Common myeloid progenitor, CD34-positive (primary cell): Measurements from ENCODE around the gene HDAC4.

Experiments used
- CTCF ChIA-PET: fragments of 350-600 bp; sonication (Branson Sonifier 250); formaldehyde crosslinking; loops from one replicate; lab custom pipeline; 2021; ENCODE audit warnings: antibody characterized with exemption; lab: Charles Lee
- POLR2A ChIA-PET: fragments of 350-600 bp; sonication (Branson Sonifier 250); formaldehyde crosslinking; loops from one replicate; lab custom pipeline; 2021; ENCODE audit warnings: antibody characterized with exemption; lab: Charles Lee
- DNase-seq, 3 donors: peaks; one replicate each; pipeline versions ENCODE4 v3.0.0 to v3.0.0-alpha.2; 2013
- H3K27ac ChIP-seq, 2 experiments: 1 replicate in 1 of 2; 2 replicates in 1 of 2; pipeline ENCODE4 v1.7.0; 2013; ENCODE audit warnings: inconsistent platforms in 2 of 2, low read length in 2 of 2, mild to moderate bottlenecking in 2 of 2, low read depth in 1 of 2, moderate library complexity in 1 of 2; ENCODE audit not compliant: severe bottlenecking in 2 of 2, insufficient read depth in 1 of 2, poor library complexity in 1 of 2
- H3K27me3 ChIP-seq, 5 experiments: replicated peaks in 2 of 5; 1 replicate in 3 of 5; 2 replicates in 2 of 5; pipeline versions ENCODE4 v1.6.1 to v1.7.0; 2013; ENCODE audit warnings: low read length in 4 of 5, mild to moderate bottlenecking in 2 of 5, moderate library complexity in 2 of 5, inconsistent platforms in 1 of 5; ENCODE audit not compliant: insufficient read depth in 5 of 5, control insufficient read depth in 4 of 5
- H3K36me3 ChIP-seq, 4 experiments: 1 replicate in 2 of 4; 2 replicates in 2 of 4; pipeline versions ENCODE4 v1.6.1 to v1.7.0; 2013; ENCODE audit warnings: low read length in 3 of 4, control low read depth in 1 of 4, mild to moderate bottlenecking in 1 of 4; ENCODE audit not compliant: control insufficient read depth in 4 of 4, insufficient read depth in 4 of 4
- H3K4me1 ChIP-seq, 4 experiments: 1 replicate in 3 of 4; 2 replicates in 1 of 4; pipeline versions ENCODE4 v1.6.1 to v1.7.1; 2013; ENCODE audit warnings: low read length in 3 of 4, mild to moderate bottlenecking in 3 of 4, control low read depth in 1 of 4, inconsistent platforms in 1 of 4, moderate library complexity in 1 of 4; ENCODE audit not compliant: control insufficient read depth in 4 of 4, insufficient read depth in 4 of 4; ENCODE audit errors: control extremely low read depth in 1 of 4
- H3K4me3 ChIP-seq, 7 experiments: 1 replicate in 4 of 7; 2 replicates in 3 of 7; pipeline versions ENCODE4 v1.5.1 to v1.7.0; 2013; ENCODE audit warnings: mild to moderate bottlenecking in 7 of 7, low read length in 6 of 7, moderate library complexity in 6 of 7, inconsistent platforms in 2 of 7, low read depth in 2 of 7, control low read depth in 1 of 7; ENCODE audit not compliant: insufficient read depth in 4 of 7, control insufficient read depth in 1 of 7; ENCODE audit errors: extremely low read depth in 1 of 7
- H3K9me3 ChIP-seq, 5 experiments: 1 replicate in 4 of 5; 2 replicates in 1 of 5; pipeline versions ENCODE4 v1.6.1 to v1.7.1; 2013; ENCODE audit warnings: low read length in 4 of 5, mild to moderate bottlenecking in 2 of 5, inconsistent platforms in 1 of 5, low read depth in 1 of 5, moderate library complexity in 1 of 5; ENCODE audit not compliant: control insufficient read depth in 4 of 5, insufficient read depth in 2 of 5; ENCODE audit errors: control extremely low read depth in 1 of 5
- WGBS: methylation state at CpG from one replicate; pipeline ENCODE4 v1.1.5; 2013; ENCODE audit not compliant: insufficient coverage; 5-methylcytosine and 5-hydroxymethylcytosine counted together

HDAC4 gene

GRCh38 chr2:239310401-239311061, 90.3 kb downstream of the HDAC4 start:
- no peak overlapping the region for H3K27ac ChIP-seq
- peaks cover 0 to 15% (median 9%) of the 10 kb centered on the region in 5 experiments for H3K9me3 ChIP-seq
- H3K36me3 ChIP-seq = peaks cover 0 to 8% (median 3%) of the 10 kb centered on the region in 4 experiments
- ChIA-PET POLR2A (no interaction called here), CTCF (no interaction called here)
- H3K4me3 ChIP-seq = no peak overlapping the region
- no peak for DNase-seq
- no peaks in the 10 kb centered on the region for H3K27me3 ChIP-seq
- peaks cover 0 to 16% (median 0%) of the 10 kb centered on the region in 4 experiments for H3K4me1 ChIP-seq
- WGBS = 96% methylated on average over 13 of the region's 14 CpGs

- Histone ChIP-seq H3K4me3 (no peak overlapping the region), H3K9me3 (peaks cover 0 to 6% (median under 1%) of the 10 kb centered on the region in 5 experiments), H3K4me1 (peaks cover 0 to 16% (median 0%) of the 10 kb centered on the region in 4 experiments), H3K36me3 (peaks cover 0 to 2% (median 0%) of the 10 kb centered on the region in 4 experiments), H3K27me3 (no peaks in the 10 kb centered on the region), H3K27ac (no peak overlapping the region)
- 100% methylated on average over 6 of the region's 18 CpGs for WGBS
- ChIA-PET POLR2A (no interaction called here), CTCF (no interaction called here)
- no peak for DNase-seq
Observed at GRCh38 chr2:239309398-239310245, 91.2 kb downstream of the HDAC4 start.

- no peaks in the 10 kb centered on the region for H3K9me3 ChIP-seq
- 93% methylated on average over 30 of the region's 33 CpGs for WGBS
- H3K4me1 ChIP-seq = peaks cover 0 to 18% (median 0%) of the 10 kb centered on the region in 4 experiments
- ChIA-PET CTCF (interaction anchor here (1.3 kb wide), 1 partner anchor 13 kb away, joined by 3 read pairs; no protein-coding TSS in a partner anchor), POLR2A (no interaction called here)
- no peak overlapping the region for H3K4me3 ChIP-seq
- no peaks in the 10 kb centered on the region for H3K27me3 ChIP-seq
- H3K36me3 ChIP-seq = no peaks in the 10 kb centered on the region
- no peak for DNase-seq
- H3K27ac ChIP-seq = no peak overlapping the region
Observed at GRCh38 chr2:239308661-239309397, 92.0 kb downstream of the HDAC4 start.

GRCh38 chr2:239307921-239308613, 92.8 kb downstream of the HDAC4 start:
- CTCF ChIA-PET = interaction anchor here (1.3 kb wide), 1 partner anchor 14 kb away, joined by 3 read pairs; no protein-coding TSS in a partner anchor
- DNase-seq = no peak
- POLR2A ChIA-PET = no interaction called here
- WGBS = 88% methylated on average over 12 of the region's 16 CpGs
- Histone ChIP-seq H3K27me3 (no peaks in the 10 kb centered on the region), H3K9me3 (no peaks in the 10 kb centered on the region), H3K27ac (no peak overlapping the region), H3K4me3 (no peak overlapping the region), H3K36me3 (no peaks in the 10 kb centered on the region), H3K4me1 (peaks cover 0 to 18% (median 0%) of the 10 kb centered on the region in 4 experiments)

GRCh38 chr2:239307221-239307569, 93.6 kb downstream of the HDAC4 start:
- POLR2A ChIA-PET = no interaction called here
- 100% methylated on average over 4 of the region's 8 CpGs for WGBS
- DNase-seq = no peak
- Histone ChIP-seq H3K4me3 (no peak overlapping the region), H3K4me1 (peaks cover 0 to 18% (median 0%) of the 10 kb centered on the region in 4 experiments), H3K27ac (no peak overlapping the region), H3K27me3 (no peaks in the 10 kb centered on the region), H3K36me3 (no peaks in the 10 kb centered on the region), H3K9me3 (no peaks in the 10 kb centered on the region)
- CTCF ChIA-PET = no interaction called here

GRCh38 chr2:239306274-239307220, 94.3 kb downstream of the HDAC4 start:
- no peaks in the 10 kb centered on the region for H3K9me3 ChIP-seq
- no peak overlapping the region for H3K4me3 ChIP-seq
- H3K27me3 ChIP-seq = no peaks in the 10 kb centered on the region
- CTCF ChIA-PET = no interaction called here
- H3K36me3 ChIP-seq = no peaks in the 10 kb centered on the region
- no peak overlapping the region for H3K27ac ChIP-seq
- DNase-seq = no peak
- POLR2A ChIA-PET = no interaction called here
- H3K4me1 ChIP-seq = peaks cover 0 to 18% (median 0%) of the 10 kb centered on the region in 4 experiments
- WGBS = 97% methylated on average over 23 of the region's 25 CpGs
